Kidney (tissue), 14 donors: ENCODE data around the gene MFN2. TPM values are rescaled to one million over a fixed set of nuclear protein-coding genes. Genes with fewer than 3 reads are reported as not detected.

Experiments used
- DNase-seq, 5 donors: peaks; one replicate each; pipeline ENCODE4 v3.0.0-alpha.2; 2013 to 2020
- FAIRE-seq: peaks from 2 replicates; lab custom pipeline; 2012; peaks lifted over from hg19 to GRCh38; lab: Jason Lieb, UNC
- H3K27ac ChIP-seq, 2 donors: one replicate each; pipeline ENCODE4 v1.7.0; 2013; ENCODE audit warnings: low read depth in 2 of 2, low read length in 2 of 2, inconsistent platforms in 1 of 2
- H3K27me3 ChIP-seq: one replicate; pipeline ENCODE4 v1.7.1; 2013; ENCODE audit warnings: low read length, inconsistent platforms; ENCODE audit not compliant: control insufficient read depth, insufficient read depth
- H3K36me3 ChIP-seq, 3 donors: one replicate each; pipeline versions ENCODE4 v1.7.0 to v1.7.1; 2013; ENCODE audit warnings: low read length in 3 of 3, control low read depth in 1 of 3, inconsistent platforms in 1 of 3; ENCODE audit not compliant: insufficient read depth in 3 of 3, control insufficient read depth in 2 of 3
- H3K4me1 ChIP-seq, 3 donors: one replicate each; pipeline versions ENCODE4 v1.7.0 to v1.7.1; 2013; ENCODE audit warnings: low read length in 3 of 3, inconsistent platforms in 1 of 3, low read depth in 1 of 3; ENCODE audit not compliant: control insufficient read depth in 2 of 3, insufficient read depth in 2 of 3
- H3K4me3 ChIP-seq, 3 donors: one replicate each; pipeline versions ENCODE4 v1.7.0 to v1.8.1; 2013; ENCODE audit warnings: low read length in 3 of 3, control low read depth in 1 of 3, inconsistent platforms in 1 of 3
- H3K9ac ChIP-seq, 3 donors: one replicate each; pipeline versions ENCODE4 v1.7.0 to v1.7.1; 2013; ENCODE audit warnings: low read length in 3 of 3, control low read depth in 1 of 3, inconsistent platforms in 1 of 3
- H3K9me3 ChIP-seq, 3 donors: one replicate each; pipeline versions ENCODE4 v1.7.0 to v1.7.1; 2013; ENCODE audit warnings: low read length in 3 of 3, control low read depth in 1 of 3, inconsistent platforms in 1 of 3; ENCODE audit not compliant: control insufficient read depth in 2 of 3, insufficient read depth in 1 of 3
- intact Hi-C: fragments of 100-400 bp; cut with DNase I; formaldehyde crosslinking; loops from one replicate; pipeline ENCODE4 v1.11.1; 2022
- polyA plus RNA-seq: library from polyadenylated mRNA; stranded (reverse); fragments of 350-450 nt; fragmentation: Illumina TruSeq; extraction: RNeasy Lipid Tissue Mini Kit (QIAGEN cat#74804); gene quantifications from one replicate; pipeline ENCODE4 v1.2.3, GENCODE V29; 2014; ENCODE audit warnings: low read depth, low replicate concordance; ENCODE audit not compliant: insufficient read depth
- total RNA-seq: library from RNA; stranded (reverse); fragmentation: NEBNext Ultra II Directional; extraction: Animal tissue kit (Norgen Biotek cat#: 25700); gene quantifications from one replicate; pipeline ENCODE4 v1.2.1, GENCODE V29; 2021
- TF ChIP-seq, protein P1 (sequence below): IDR thresholded peaks from 3 replicates; pipeline ENCODE4 v1.5.1; 2012; ENCODE audit warnings: mild to moderate bottlenecking, moderate library complexity, borderline replicate concordance; ENCODE audit not compliant: insufficient read depth; ENCODE audit errors: extremely low read depth
- donor health status: control.
- donor health status: control.
- donor health status: control.
- donor health status: control.
- donor health status: control.
- donor health status: DM: yes; HTN: yes; CAD: no.
- donor health status: Normal renal cell carcinoma (clear cell type).

The MFN2 gene
- total and polyA plus RNA-seq, 2 donors from 2014 or later: 41.1 to 77.6 TPM

DNA sequence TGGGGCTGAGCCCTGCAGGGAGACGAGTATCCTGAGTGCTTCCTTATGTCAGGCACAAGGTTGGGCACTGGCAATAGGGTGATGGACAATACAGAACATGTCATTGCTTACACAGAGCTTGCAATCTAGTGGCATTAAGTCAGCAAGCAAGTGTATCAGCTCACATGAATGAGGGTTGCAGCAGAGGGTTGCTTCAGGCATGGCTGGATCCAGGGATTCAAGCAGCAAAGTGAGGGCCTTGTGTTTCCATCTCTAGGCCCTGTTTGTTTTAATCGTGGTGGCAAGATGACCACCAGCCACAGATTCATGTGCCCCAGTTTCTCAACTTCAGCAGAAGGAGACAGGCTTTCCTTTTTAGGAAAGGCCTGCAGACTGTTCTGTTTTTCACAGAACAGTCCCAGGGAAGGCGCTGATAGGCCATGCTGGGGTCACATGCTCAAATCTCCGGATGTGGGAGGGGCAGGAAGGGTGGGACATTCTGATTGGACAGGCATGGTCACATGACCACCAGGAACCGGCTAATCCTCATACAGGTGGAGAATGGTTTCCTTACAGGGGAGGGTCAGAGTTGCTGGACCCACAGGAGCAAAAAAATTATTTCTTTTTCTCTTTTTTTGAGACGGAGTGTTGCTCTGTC, 31.3 kb upstream of the MFN2 start:
- intact Hi-C loops: no loop called here
- Histone ChIP-seq H3K9ac (no peak overlapping the region), H3K9me3 (no peaks in the 10 kb centered on the region), H3K36me3 (peaks cover 2 to 11% (median 3%) of the 10 kb centered on the region in 3 donors), H3K27ac (no peak overlapping the region), H3K27me3 (no peaks in the 10 kb centered on the region), H3K4me1 (no peaks in the 10 kb centered on the region), H3K4me3 (no peak overlapping the region)
- TF ChIP-seq, protein P1, sequence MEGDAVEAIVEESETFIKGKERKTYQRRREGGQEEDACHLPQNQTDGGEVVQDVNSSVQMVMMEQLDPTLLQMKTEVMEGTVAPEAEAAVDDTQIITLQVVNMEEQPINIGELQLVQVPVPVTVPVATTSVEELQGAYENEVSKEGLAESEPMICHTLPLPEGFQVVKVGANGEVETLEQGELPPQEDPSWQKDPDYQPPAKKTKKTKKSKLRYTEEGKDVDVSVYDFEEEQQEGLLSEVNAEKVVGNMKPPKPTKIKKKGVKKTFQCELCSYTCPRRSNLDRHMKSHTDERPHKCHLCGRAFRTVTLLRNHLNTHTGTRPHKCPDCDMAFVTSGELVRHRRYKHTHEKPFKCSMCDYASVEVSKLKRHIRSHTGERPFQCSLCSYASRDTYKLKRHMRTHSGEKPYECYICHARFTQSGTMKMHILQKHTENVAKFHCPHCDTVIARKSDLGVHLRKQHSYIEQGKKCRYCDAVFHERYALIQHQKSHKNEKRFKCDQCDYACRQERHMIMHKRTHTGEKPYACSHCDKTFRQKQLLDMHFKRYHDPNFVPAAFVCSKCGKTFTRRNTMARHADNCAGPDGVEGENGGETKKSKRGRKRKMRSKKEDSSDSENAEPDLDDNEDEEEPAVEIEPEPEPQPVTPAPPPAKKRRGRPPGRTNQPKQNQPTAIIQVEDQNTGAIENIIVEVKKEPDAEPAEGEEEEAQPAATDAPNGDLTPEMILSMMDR: no peak
- FAIRE-seq: no peak
- no peak for DNase-seq

DNA sequence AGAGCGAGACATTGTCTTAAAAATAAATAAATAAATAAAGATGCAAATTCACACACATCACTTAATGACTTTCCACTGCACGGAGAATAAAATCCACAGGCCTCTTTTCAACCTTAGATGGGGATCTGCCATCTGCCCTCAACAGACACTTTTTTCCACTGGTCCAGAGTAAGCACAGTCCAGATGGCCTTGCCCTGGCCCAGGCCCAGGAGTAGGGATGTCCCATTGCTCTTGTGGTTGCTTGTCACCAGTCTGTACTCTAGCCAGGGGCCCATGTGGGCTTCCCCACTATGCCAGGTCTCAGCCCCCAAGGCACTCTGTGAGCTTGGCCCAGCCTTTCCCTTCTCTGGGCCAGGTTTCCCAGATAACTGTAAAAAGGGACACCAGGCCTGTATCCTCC, 28.3 kb upstream of the MFN2 start:
- intact Hi-C loops: no loop called here
- no peaks in the 10 kb centered on the region for H3K27me3 ChIP-seq
- H3K9ac ChIP-seq: no peak overlapping the region
- TF ChIP-seq, protein P1: no peak
- FAIRE-seq (no peak), DNase-seq (no peak)
- H3K4me1 ChIP-seq: no peaks in the 10 kb centered on the region
- H3K9me3 ChIP-seq: no peaks in the 10 kb centered on the region
- peaks cover 2 to 11% (median 3%) of the 10 kb centered on the region in 3 donors for H3K36me3 ChIP-seq
- H3K27ac ChIP-seq: no peak overlapping the region
- no peak overlapping the region for H3K4me3 ChIP-seq

DNA sequence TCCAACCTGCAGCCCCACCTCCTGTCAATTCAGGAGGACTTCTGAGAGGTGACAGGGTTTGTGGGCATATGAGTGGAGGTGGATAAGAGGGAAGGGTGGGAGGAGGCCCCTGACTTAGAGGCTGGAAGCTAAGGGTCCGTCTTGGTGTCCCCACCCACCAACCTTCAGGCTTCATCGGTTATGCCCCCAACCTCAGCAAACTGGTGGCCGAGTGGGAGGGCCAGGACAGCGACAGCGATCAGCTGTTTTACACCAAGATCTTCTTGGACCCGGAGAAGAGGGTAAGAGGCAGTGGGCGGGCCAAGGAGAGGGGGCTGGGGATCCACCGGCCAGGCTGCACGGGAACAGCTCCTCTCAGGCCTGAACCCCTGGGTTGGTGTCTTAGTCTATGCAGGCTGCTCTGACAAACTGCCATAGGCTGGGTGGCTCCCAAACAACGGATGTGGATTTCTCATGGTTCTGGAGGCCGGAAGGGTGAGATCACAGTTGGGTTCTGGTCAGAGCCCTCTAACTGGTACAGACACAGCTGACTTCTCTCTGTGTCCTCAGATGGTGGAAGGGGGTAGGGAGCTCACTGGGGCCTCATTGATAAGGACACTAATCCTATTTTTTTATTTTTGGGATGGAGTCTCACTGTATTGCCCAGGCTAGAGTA, 27.7 kb upstream of the MFN2 start:
- H3K36me3 ChIP-seq: peaks cover 2 to 11% (median 7%) of the 10 kb centered on the region in 3 donors
- H3K27ac ChIP-seq: no peak overlapping the region
- DNase-seq: no peak
- intact Hi-C loops: no loop called here
- no peaks in the 10 kb centered on the region for H3K9me3 ChIP-seq
- TF ChIP-seq, protein P1: no peak
- no peaks in the 10 kb centered on the region for H3K4me1 ChIP-seq
- no peak overlapping the region for H3K9ac ChIP-seq
- FAIRE-seq: no peak
- H3K4me3 ChIP-seq: no peak overlapping the region
- no peaks in the 10 kb centered on the region for H3K27me3 ChIP-seq
